DND-41 (cell line): ENCODE data around the gene WDR44.

ENCODE experiments used
- CTCF ChIP-seq: IDR thresholded peaks from 2 replicates; pipeline ENCODE4 v1.5.1; 2012; ENCODE audit warnings: borderline replicate concordance, low read length, moderate library complexity, mild to moderate bottlenecking; ENCODE audit not compliant: poor library complexity, severe bottlenecking; ENCODE audit errors: extremely low read depth
- EZH2 ChIP-seq: IDR thresholded peaks from 3 replicates; pipeline ENCODE4 v1.6.1; 2012; ENCODE audit warnings: borderline replicate concordance, low read depth, mild to moderate bottlenecking, moderate library complexity, low read length, inconsistent platforms; ENCODE audit not compliant: severe bottlenecking

GRCh38 chrX:118480172-118480571 is 134.3 kb downstream of the WDR44 start:
- TF ChIP-seq CTCF (no peak), EZH2 (no peak)
